ENCODE measurements around the gene SOST.

The SOST gene

GRCh38 chr17:43733956-43734355 lies 24.6 kb downstream of the SOST start:
- H3K4me1 ChIP-seq (ENCODE audit: control insufficient read depth, low read depth, low read length), result peaks cover 5% of the 10 kb centered on the region
- H3K36me3 ChIP-seq (ENCODE audit: control insufficient read depth, low read depth, low read length), result no peaks in the 10 kb centered on the region
- no peak overlapping the region for H3K9ac ChIP-seq (ENCODE audit: low read length)
- H3K9me3 ChIP-seq (ENCODE audit: control insufficient read depth, low read depth, low read length), result peaks cover 12% of the 10 kb centered on the region
- no peaks in the 10 kb centered on the region for H3K27me3 ChIP-seq (ENCODE audit: control insufficient read depth, insufficient read depth, low read length)
- H3K4me3 ChIP-seq (ENCODE audit: low read length), result no peak overlapping the region
- H3K27ac ChIP-seq (ENCODE audit: low read length), result no peak overlapping the region

GRCh38 chr17:43732958-43733357 lies 25.6 kb downstream of the SOST start:
- no peaks in the 10 kb centered on the region for H3K36me3 ChIP-seq (ENCODE audit: control insufficient read depth, low read depth, low read length)
- H3K27ac ChIP-seq (ENCODE audit: low read length), result no peak overlapping the region
- H3K9ac ChIP-seq (ENCODE audit: low read length), result no peak overlapping the region
- H3K27me3 ChIP-seq (ENCODE audit: control insufficient read depth, insufficient read depth, low read length), result no peaks in the 10 kb centered on the region
- H3K9me3 ChIP-seq (ENCODE audit: control insufficient read depth, low read depth, low read length), result peaks cover 12% of the 10 kb centered on the region
- peaks cover 5% of the 10 kb centered on the region for H3K4me1 ChIP-seq (ENCODE audit: control insufficient read depth, low read depth, low read length)
- no peak overlapping the region for H3K4me3 ChIP-seq (ENCODE audit: low read length)

GRCh38 chr17:43728081-43728480 lies 30.5 kb downstream of the SOST start:
- H3K4me1 ChIP-seq (ENCODE audit: control insufficient read depth, low read depth, low read length), result peaks cover 1% of the 10 kb centered on the region
- H3K27ac ChIP-seq (ENCODE audit: low read length), result no peak overlapping the region

GRCh38 chr17:43723697-43724359 lies 34.8 kb downstream of the SOST start:
- peaks cover 10% of the 10 kb centered on the region for H3K4me1 ChIP-seq (ENCODE audit: control insufficient read depth, low read depth, low read length)
- H3K27me3 ChIP-seq (ENCODE audit: control insufficient read depth, insufficient read depth, low read length), result peaks cover 11% of the 10 kb centered on the region
- H3K9ac ChIP-seq (ENCODE audit: low read length), result no peak overlapping the region
- no peaks in the 10 kb centered on the region for H3K9me3 ChIP-seq (ENCODE audit: control insufficient read depth, low read depth, low read length)
- no peak overlapping the region for H3K4me3 ChIP-seq (ENCODE audit: low read length)
- H3K36me3 ChIP-seq (ENCODE audit: control insufficient read depth, low read depth, low read length), result no peaks in the 10 kb centered on the region
- H3K27ac ChIP-seq (ENCODE audit: low read length), result no peak overlapping the region

More at GRCh38 chr17:43728081-43728480, 30.5 kb downstream of the SOST start:
- Histone ChIP-seq H3K27me3 (ENCODE audit: control insufficient read depth, insufficient read depth, low read length) (no peaks in the 10 kb centered on the region), H3K9ac (ENCODE audit: low read length) (no peak overlapping the region), H3K4me3 (ENCODE audit: low read length) (no peak overlapping the region), H3K36me3 (ENCODE audit: control insufficient read depth, low read depth, low read length) (no peaks in the 10 kb centered on the region), H3K9me3 (ENCODE audit: control insufficient read depth, low read depth, low read length) (peaks cover 5% of the 10 kb centered on the region)

GRCh38 chr17:43722870-43723665 lies 35.5 kb downstream of the SOST start:
- Histone ChIP-seq H3K9ac (ENCODE audit: low read length) (no peak overlapping the region), H3K9me3 (ENCODE audit: control insufficient read depth, low read depth, low read length) (no peaks in the 10 kb centered on the region), H3K4me1 (ENCODE audit: control insufficient read depth, low read depth, low read length) (peaks cover 10% of the 10 kb centered on the region), H3K36me3 (ENCODE audit: control insufficient read depth, low read depth, low read length) (no peaks in the 10 kb centered on the region), H3K4me3 (ENCODE audit: low read length) (no peak overlapping the region), H3K27me3 (ENCODE audit: control insufficient read depth, insufficient read depth, low read length) (peaks cover 11% of the 10 kb centered on the region), H3K27ac (ENCODE audit: low read length) (no peak overlapping the region)

- Histone ChIP-seq H3K9ac (ENCODE audit: low read length) (no peak overlapping the region), H3K27me3 (ENCODE audit: control insufficient read depth, insufficient read depth, low read length) (peaks cover 11% of the 10 kb centered on the region), H3K36me3 (ENCODE audit: control insufficient read depth, low read depth, low read length) (no peaks in the 10 kb centered on the region), H3K4me3 (ENCODE audit: low read length) (no peak overlapping the region), H3K27ac (ENCODE audit: low read length) (no peak overlapping the region), H3K9me3 (ENCODE audit: control insufficient read depth, low read depth, low read length) (no peaks in the 10 kb centered on the region), H3K4me1 (ENCODE audit: control insufficient read depth, low read depth, low read length) (peaks cover 10% of the 10 kb centered on the region)
Observed at GRCh38 chr17:43722269-43722619, 36.3 kb downstream of the SOST start.

- no peak overlapping the region for H3K27ac ChIP-seq (ENCODE audit: low read length)
- H3K4me3 ChIP-seq (ENCODE audit: low read length), result peak overlapping the region; percentile 62
- no peaks in the 10 kb centered on the region for H3K9me3 ChIP-seq (ENCODE audit: control insufficient read depth, low read depth, low read length)
Observed at GRCh38 chr17:43721537-43722268, 36.9 kb downstream of the SOST start.

GRCh38 chr17:43720311-43721060 lies 38.1 kb downstream of the SOST start:
- H3K36me3 ChIP-seq (ENCODE audit: control insufficient read depth, low read depth, low read length), result no peaks in the 10 kb centered on the region
- no peak overlapping the region for H3K27ac ChIP-seq (ENCODE audit: low read length)
- H3K4me3 ChIP-seq (ENCODE audit: low read length), result peak overlapping the region; percentile 62
- peak overlapping the region; percentile 77 for H3K9ac ChIP-seq (ENCODE audit: low read length)
- peaks cover 10% of the 10 kb centered on the region for H3K4me1 ChIP-seq (ENCODE audit: control insufficient read depth, low read depth, low read length)
- no peaks in the 10 kb centered on the region for H3K9me3 ChIP-seq (ENCODE audit: control insufficient read depth, low read depth, low read length)
- peaks cover 14% of the 10 kb centered on the region for H3K27me3 ChIP-seq (ENCODE audit: control insufficient read depth, insufficient read depth, low read length)

More at GRCh38 chr17:43721537-43722268, 36.9 kb downstream of the SOST start:
- H3K9ac ChIP-seq (ENCODE audit: low read length), result peak overlapping the region; percentile 77
- H3K36me3 ChIP-seq (ENCODE audit: control insufficient read depth, low read depth, low read length), result no peaks in the 10 kb centered on the region
- peaks cover 11% of the 10 kb centered on the region for H3K27me3 ChIP-seq (ENCODE audit: control insufficient read depth, insufficient read depth, low read length)
- peaks cover 10% of the 10 kb centered on the region for H3K4me1 ChIP-seq (ENCODE audit: control insufficient read depth, low read depth, low read length)

- Histone ChIP-seq H3K4me3 (ENCODE audit: low read length) (no peak overlapping the region), H3K27ac (ENCODE audit: low read length) (no peak overlapping the region), H3K9me3 (ENCODE audit: control insufficient read depth, low read depth, low read length) (no peaks in the 10 kb centered on the region)
Observed at GRCh38 chr17:43719578-43719977, 39.0 kb downstream of the SOST start.

GRCh38 chr17:43718544-43718943 lies 40.0 kb downstream of the SOST start:
- no peak overlapping the region for H3K27ac ChIP-seq (ENCODE audit: low read length)
- peaks cover 10% of the 10 kb centered on the region for H3K4me1 ChIP-seq (ENCODE audit: control insufficient read depth, low read depth, low read length)

More at GRCh38 chr17:43719578-43719977, 39.0 kb downstream of the SOST start:
- Histone ChIP-seq H3K36me3 (ENCODE audit: control insufficient read depth, low read depth, low read length) (no peaks in the 10 kb centered on the region), H3K27me3 (ENCODE audit: control insufficient read depth, insufficient read depth, low read length) (peaks cover 23% of the 10 kb centered on the region), H3K9ac (ENCODE audit: low read length) (no peak overlapping the region), H3K4me1 (ENCODE audit: control insufficient read depth, low read depth, low read length) (peaks cover 10% of the 10 kb centered on the region)

GRCh38 chr17:43717913-43718312 lies 40.7 kb downstream of the SOST start:
- no peaks in the 10 kb centered on the region for H3K9me3 ChIP-seq (ENCODE audit: control insufficient read depth, low read depth, low read length)
- H3K27me3 ChIP-seq (ENCODE audit: control insufficient read depth, insufficient read depth, low read length), result peaks cover 40% of the 10 kb centered on the region
- H3K27ac ChIP-seq (ENCODE audit: low read length), result no peak overlapping the region
- H3K36me3 ChIP-seq (ENCODE audit: control insufficient read depth, low read depth, low read length), result no peaks in the 10 kb centered on the region
- H3K4me1 ChIP-seq (ENCODE audit: control insufficient read depth, low read depth, low read length), result peaks cover 8% of the 10 kb centered on the region
- no peak overlapping the region for H3K4me3 ChIP-seq (ENCODE audit: low read length)
- no peak overlapping the region for H3K9ac ChIP-seq (ENCODE audit: low read length)

More at GRCh38 chr17:43718544-43718943, 40.0 kb downstream of the SOST start:
- Histone ChIP-seq H3K9me3 (ENCODE audit: control insufficient read depth, low read depth, low read length) (no peaks in the 10 kb centered on the region), H3K9ac (ENCODE audit: low read length) (no peak overlapping the region), H3K36me3 (ENCODE audit: control insufficient read depth, low read depth, low read length) (no peaks in the 10 kb centered on the region), H3K27me3 (ENCODE audit: control insufficient read depth, insufficient read depth, low read length) (peaks cover 34% of the 10 kb centered on the region), H3K4me3 (ENCODE audit: low read length) (no peak overlapping the region)
